Measurements from ENCODE around the gene MRPL49.
"Not testable (repeated sequence)": the region's sequence is repeated elsewhere in the genome, so short reads cannot be mapped to it uniquely, and the experiment has no call there.

MRPL49 gene

DNA sequence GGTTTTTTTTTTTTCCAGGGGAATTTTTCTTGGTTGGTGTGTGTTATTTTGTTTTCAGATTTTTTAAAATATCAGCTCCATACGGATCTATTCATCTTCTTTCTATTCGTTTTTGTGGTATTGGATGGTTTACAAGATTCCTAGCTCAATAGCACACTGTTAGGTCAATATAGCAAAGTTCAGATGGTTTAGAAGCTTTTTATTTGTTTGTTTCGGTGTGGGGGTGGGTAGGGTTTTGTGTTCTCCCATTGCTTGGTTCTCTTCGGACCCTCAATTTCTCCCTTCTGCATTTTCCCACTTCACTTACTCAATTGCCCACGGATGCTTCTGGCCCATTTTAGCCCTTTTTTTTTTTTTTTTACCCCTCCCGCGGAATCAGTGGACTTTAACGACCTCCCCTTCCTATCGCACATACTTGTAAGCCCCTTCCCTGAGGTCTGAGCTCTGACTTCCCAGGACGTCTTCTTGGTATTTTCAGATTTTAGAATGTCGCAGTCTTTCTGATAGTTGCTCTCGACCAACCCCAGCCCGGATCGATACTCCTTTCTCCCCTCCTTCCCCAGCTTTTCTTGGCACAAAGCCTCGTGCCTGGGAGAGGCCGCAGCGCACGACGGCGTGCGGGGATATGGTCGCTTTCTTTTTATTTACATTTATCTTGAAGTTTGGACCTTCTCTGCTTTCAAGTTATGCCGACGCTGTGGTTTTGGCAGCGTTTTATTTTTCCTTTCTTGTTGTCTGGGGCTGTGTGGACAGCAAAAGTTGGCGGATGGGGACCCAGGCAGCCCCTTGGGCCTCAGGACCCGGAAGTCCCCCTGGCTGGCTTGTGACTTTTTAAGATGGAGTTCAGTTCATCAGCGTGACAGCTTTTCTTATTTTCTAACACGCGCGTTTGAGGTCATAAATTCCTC lies 43.5 kb downstream of the MRPL49 start:
- DNase-seq (ENCODE audit: low read depth): no peak

DNA sequence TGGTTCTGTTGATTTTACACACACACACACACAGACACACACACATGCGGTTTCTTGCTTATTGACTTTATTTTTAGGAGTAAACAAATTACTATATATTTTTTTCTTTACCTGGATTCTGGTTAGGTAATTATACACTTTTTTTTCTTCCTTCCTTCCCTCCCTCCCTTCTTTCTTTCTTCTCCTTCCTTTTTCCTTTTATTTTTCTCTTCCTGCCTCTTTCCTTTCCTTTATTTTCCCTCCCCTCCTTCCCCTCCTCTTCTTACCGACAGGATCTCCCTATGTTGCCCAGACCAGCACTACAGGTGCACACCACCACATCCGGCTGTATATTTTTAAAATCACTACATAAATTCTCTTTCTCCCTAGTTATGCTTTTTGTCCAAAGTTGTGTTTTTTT lies 44.8 kb downstream of the MRPL49 start:
- DNase-seq (ENCODE audit: low read depth): no peak

DNA sequence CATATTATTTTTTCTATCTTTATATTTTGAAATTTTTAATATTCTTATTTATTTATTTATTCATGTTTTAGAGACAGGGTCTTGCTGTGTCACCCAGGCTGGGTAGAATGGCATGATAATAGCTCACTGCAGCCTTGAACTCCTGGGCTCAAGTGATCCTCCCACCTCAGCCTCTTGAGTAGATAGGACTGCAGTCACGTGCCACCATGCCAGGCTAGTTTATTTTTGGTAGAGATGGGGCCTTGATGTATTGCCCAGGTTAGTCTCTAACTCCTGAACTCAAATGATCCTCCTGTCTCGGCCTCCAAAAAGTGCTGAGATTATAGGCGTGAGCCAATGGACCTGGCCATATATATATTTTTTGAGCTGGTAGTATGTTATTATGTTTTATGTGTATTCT lies 45.5 kb downstream of the MRPL49 start:
- DNase-seq (ENCODE audit: low read depth): no peak

DNA sequence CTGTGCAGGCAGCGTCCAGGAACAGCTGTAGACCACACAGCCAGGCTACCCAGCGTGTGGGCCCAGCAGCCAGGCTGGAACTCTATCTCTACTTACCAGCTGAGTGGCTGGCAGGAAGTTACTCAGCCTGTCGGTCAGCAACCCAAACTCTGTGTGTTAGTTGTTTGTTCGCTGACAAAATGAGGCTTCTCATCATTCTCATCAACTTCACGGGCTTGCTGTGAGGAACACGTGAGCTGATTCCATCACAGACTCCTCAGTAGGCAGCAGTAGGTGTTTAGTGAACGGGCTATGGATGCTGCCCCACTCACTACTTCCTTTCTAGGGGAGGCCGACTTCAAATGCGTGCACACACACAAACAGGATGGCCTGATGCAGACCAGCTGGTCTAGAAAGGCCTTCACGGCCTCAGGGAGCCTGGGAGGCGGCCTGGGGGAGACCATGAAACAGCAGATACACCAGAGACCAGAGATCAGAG lies 47.1 kb downstream of the MRPL49 start:
- DNase-seq (ENCODE audit: low read depth): no peak

DNA sequence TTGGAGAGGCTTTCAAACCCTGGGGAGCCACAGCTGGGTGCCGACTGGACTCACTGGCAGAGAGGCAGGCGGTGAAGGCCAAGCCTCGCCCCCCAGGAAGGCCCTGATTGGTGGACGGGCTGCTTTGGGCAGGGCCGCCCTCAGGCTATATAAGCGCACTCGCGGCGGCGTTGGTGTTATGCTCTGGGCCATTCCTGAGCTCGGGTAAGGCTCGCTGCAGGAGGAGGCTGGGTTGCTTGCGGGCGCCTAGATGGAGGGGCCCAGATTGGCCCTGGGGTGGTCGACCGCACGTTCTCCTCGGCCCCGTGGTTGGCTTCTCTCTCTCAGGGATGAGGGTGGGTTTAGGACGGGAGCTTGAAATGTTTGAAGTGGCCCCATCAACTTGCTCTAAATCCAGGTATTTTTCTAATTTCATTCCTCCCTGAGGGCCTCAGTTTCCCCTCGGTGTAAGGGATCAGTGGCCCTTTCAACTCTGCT lies 48.0 kb downstream of the MRPL49 start, which contains the start of gene SPDYC:
SPDYC (plus strand) TSS at position 176 of the 477 bp plus-strand sequence. CDS start 1,125 bp downstream, outside the sequence.
- no peak for DNase-seq (ENCODE audit: low read depth)

DNA sequence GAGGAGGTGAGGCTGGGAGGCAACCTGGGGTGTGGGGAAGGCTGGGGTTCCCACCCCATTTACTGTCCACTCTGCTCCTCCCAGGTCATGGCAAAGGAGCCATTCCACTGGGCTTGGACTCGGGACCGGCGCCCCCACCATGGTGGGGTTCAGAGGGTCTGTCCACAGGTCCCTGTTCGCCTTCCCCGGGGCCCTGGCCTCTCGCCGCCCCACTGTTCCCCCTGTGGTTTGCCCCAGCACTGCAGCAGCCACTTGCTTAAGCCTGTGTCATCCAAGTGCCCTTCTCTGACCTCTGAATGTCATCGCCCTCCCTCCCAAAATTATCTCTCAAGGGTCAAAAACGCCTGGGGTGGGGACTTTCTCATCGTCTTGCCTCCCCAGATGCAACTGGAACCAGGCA lies 50.5 kb downstream of the MRPL49 start:
- DNase-seq (ENCODE audit: low read depth): no peak

DNA sequence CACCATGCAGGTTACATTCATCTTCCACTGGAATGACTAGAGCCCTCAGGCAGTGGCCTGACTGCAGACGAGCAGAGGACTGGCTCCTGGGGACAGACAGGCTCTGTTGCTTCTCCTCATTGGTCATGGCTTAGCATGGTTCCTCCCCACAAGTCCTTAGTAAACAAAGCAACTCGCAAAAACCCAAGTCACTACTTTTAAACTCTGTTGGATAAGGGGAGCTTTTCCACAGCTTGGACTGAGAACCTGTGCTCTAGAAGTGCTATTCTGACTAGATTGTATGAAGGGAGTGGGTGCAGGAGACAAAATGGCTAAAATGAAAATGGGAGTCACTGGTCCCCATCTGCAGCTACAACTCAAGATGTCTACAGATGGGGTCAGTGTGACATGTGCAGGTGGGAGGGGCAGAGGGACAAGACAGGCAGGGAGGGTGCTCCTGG lies 52.5 kb downstream of the MRPL49 start:
- DNase-seq (ENCODE audit: low read depth): not testable (repeated sequence)
